Medulla oblongata (tissue), 1 donor: ENCODE data around the gene COL21A1.
"Not testable (repeated sequence)": the region's sequence is repeated elsewhere in the genome, so short reads cannot be mapped to it uniquely, and the experiment has no call there.

ENCODE experiments used
- DNase-seq: peaks from one replicate; pipeline ENCODE4 v3.0.0-alpha.2; 2015; ENCODE audit errors: extremely low spot score

Gene COL21A1

GRCh38 chr6:56047931-56048540, 199.3 kb downstream of the COL21A1 start:
- no peak for DNase-seq

GRCh38 chr6:56046576-56046975, 200.8 kb downstream of the COL21A1 start:
- no peak for DNase-seq

DNA sequence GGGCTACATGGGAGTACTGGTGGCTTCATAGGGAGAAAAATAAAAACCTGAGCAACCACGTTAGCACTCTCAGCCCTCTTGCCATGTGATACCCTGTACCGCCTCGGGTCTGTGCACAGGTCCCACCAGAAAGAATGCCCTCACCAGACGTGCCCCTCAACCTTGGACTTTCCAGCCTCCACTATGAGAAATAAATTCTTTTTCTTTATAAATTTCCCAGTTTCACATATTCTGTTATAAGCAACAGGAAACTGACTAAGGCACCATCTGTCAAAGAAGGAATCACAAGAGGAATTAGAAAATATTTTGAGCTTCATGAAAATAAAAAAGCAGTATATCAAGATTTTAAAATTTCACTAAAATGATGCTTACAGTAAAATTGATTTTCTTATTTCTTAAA, 203.6 kb downstream of the COL21A1 start:
- no peak for DNase-seq

GRCh38 chr6:56043076-56043475, 204.3 kb downstream of the COL21A1 start:
- no peak for DNase-seq

GRCh38 chr6:56041591-56041990, 205.8 kb downstream of the COL21A1 start:
- DNase-seq: no peak

GRCh38 chr6:56040889-56041301, 206.5 kb downstream of the COL21A1 start:
- no peak for DNase-seq

GRCh38 chr6:56040223-56040622, 207.2 kb downstream of the COL21A1 start:
- no peak for DNase-seq

- DNase-seq: no peak
Measured at GRCh38 chr6:56038764-56039163, 208.6 kb downstream of the COL21A1 start.

DNA sequence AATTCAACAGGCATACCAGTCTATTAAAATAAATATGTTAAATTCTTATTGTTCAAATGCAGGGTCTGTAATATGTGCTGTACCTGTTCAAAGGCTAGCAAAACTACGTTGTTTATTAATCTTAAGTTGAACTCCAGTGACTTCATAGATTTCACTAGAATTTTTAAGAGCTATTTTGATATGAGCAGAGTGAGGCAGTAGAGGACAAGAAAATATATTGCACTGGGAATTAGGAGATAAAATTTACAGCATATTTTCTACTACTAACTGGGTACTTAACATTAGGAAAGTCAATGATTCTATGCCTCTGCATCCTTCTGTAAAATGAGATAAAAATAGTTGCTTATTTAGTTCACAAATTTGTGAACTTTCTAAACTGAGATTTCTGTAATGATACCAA, 209.8 kb downstream of the COL21A1 start:
- no peak for DNase-seq

DNA sequence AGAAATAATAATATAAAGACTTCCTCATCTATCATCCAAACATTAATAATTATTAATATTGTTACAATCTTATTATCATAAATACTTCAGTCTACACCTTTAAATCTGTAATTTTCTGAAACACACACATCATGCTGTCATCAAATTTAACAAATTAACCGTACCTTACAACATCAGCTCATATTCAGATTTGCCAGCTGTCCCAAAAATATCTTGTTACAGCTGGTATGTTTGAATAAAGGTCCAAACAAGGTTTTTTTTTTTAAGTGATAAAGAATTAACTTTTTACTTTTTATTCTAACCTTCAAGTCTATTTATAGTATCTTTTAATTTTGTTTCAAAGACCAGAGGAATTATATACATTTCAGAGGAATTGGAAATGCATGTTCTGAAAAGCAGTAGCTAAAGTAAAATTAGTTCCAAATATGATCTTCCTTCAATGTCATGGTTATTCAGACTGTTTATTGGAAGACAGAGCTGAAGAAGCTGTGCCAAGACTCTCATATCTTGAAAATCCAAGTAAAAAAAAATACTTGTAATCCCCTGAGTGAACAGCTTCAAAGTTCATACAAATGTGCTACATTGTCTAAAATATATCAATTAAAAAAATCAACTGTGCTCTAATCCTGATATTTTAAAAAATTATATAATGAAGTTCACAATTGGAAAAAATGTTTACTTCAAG, 210.3 kb downstream of the COL21A1 start:
- no peak for DNase-seq

- DNase-seq: no peak
Measured at GRCh38 chr6:56033401-56033800, 214.0 kb downstream of the COL21A1 start.

DNA sequence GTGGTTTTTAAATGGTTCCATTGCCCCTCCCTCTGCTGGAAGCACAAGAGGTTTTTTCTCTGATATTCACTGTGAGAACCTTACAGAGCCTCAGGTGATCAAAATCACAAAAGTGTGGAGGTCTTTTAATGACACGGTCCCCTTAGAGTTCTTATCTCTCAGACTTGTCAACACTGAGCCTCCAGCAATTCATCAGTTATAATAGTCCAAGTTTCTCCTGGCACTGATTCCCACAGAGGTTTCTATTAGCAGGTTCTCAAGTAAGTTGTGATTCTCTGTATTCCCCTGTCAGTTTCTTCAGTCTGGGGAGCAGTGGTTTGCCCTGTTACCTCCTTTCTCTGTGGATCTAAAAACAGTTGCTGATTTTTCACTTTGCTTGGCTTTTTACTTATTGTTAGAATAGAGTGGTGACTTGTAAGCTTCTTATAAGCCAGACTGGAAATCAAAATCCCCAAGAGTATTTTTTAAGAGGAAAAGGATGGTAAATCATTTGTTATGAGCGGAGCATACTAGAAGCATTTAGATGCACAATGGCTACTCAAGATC, 214.6 kb downstream of the COL21A1 start:
- no peak for DNase-seq

GRCh38 chr6:56027865-56028264, 219.5 kb downstream of the COL21A1 start:
- DNase-seq: no peak

DNA sequence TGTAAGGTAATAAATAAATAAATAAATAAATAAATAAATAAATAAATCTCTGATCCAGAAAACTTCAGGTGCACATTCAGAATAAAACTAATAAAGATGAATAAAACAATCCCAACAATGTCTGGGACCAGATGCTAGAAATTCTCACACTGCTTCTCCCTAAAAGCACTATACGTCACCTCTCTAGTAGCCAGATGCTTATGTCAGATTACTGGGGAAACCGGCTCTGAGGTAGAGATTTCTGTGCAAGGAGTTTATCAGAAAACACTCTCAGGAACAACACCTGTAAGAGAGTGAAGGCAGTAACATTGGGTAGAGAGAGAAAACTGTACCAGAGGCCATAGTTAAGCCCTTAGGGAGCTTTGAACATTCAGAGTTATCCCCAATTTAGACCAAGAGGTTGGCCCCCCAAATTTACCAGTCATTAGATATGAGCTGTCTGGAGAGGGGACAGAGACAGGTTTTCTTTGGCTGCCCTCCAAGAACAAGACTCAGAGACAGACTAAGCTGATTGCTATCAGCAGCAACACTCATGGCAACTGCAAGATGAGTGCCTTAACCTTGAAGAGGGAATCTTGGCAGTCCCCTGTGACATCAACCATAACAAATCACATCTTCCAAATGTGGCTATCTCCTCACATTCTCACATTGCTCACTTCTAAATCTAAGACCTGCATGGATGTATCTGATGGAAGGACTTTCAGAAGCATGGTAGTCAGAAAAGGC, 220.8 kb downstream of the COL21A1 start:
- DNase-seq: no peak

DNA sequence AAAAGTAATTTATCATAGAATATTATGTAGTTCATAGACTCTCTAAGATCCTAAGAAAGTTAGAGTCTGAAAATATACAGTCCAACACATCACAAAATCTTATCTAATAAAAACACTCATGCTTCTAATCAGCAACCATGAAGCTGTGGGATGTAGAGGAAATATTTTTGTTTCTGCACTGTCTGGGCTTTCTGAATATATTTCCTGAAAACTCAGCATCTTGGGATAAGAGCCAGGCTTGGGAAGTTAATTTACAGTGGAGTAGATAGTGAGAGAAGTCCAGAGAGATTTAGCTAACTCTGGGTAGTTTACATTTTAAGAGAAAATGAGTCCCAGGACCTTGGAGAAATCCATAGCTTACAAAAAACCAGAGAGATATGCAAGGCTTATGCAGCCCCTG, 221.6 kb downstream of the COL21A1 start:
- DNase-seq: no peak

DNA sequence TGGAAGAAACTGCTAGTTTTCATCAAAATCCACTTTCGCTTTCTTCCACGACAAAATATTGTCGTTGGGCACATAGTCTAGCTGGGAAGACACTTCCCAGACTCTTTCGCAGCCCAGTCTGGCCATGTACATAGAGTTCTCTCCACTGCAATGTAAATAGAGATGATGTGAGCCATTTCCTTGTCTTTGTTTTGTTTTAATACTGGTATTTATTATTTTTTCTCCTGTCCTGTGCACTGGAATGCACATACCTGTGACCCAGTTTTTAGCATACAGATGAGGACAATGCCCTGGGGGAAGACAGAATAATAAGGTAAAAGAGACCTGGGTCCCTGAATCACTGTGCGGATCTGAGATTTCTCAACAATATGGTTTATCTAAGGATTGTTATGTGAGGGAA, 222.4 kb downstream of the COL21A1 start:
- no peak for DNase-seq

DNA sequence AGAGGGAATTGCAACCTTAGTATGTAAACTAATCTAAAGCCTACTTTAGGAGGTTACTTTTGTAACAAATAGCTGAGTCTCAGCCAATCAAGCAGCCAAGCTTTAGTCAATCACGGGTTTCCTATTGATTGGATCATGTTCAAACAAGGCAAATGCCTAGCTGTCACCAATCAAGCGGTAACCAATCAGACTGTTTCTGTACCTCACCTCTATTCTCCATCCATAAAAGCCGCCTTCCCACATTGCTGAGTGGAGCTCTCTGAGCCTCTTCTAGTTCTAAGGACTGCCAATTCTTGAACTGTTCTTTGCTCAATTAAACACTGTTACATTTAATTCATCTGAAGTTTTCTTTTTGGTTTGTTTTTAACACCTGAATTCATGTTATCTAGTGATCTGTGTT, 223.6 kb downstream of the COL21A1 start:
- no peak for DNase-seq

- DNase-seq: no peak
Measured at GRCh38 chr6:56022678-56023077, 224.7 kb downstream of the COL21A1 start.

GRCh38 chr6:56021943-56022342, 225.4 kb downstream of the COL21A1 start:
- no peak for DNase-seq

- no peak for DNase-seq
Measured at GRCh38 chr6:56019973-56020372, 227.4 kb downstream of the COL21A1 start.

DNA sequence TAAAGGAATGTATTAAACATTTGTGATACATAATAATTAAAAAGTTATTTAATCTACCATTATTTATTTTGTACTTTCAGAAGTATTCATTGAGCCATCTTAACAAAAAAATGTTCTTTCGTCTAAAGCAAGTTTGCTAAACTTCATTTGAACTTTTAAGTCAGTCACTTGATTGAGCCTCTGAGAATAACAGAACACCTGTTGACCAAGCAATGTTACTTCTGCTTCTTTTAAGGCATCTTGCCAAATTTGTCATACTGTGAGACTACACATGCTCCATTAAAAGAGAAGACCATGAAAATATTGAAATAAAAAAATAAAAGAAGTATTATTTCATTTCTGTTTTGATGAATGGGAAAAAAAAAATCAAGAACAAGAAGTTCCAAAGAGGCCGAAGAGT, 230.2 kb downstream of the COL21A1 start:
- DNase-seq: no peak

DNA sequence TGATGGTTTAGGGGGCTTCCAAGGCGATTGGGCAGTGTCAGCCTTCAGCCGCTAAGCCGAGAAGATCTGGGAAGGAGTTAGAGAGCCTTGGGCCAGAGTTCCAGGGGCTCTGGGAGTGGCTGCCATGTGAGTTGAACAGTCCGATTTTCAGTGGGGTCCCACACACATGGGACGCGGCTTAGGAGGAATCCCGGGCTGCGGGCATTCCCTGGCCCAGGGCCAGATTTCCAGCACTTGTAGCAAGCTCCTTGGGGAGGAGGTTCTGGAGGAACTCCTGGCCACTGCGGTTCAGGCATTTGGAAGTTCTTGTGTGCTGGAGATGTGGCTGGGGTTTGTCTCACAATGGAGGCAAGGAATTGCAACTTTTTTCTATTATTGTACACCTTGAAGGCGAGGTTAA, 233.3 kb downstream of the COL21A1 start:
- not testable (repeated sequence) for DNase-seq

GRCh38 chr6:56009636-56010035, 237.7 kb downstream of the COL21A1 start:
- DNase-seq: no peak
